GM12878 (cell line): ENCODE results near the gene FCRL6. TPM values are rescaled to one million over a fixed set of nuclear protein-coding genes. Genes with fewer than 3 reads are reported as not detected.

ENCODE experiments used
- CBX3 ChIP-seq: fragments of 200-600 bp; sonication (generic); IDR thresholded peaks from 2 replicates; pipeline ENCODE4 v1.6.1; 2016; ENCODE audit warnings: low read depth, borderline replicate concordance
- NFYB ChIP-seq: IDR thresholded peaks from 2 replicates; pipeline ENCODE4 v1.6.1; 2011; ENCODE audit warnings: low read depth, mild to moderate bottlenecking, low read length, improper control_type of control experiment, moderate library complexity; ENCODE audit not compliant: insufficient read depth
- SIN3A ChIP-seq: IDR thresholded peaks from 2 replicates; pipeline ENCODE4 v1.6.1; 2012; ENCODE audit warnings: low read depth, low read length, improper control_type of control experiment
- polyA plus RNA-seq, 11 experiments: library from polyadenylated mRNA; depleted of rRNA in 4 of 11; unstranded in 6 of 11; stranded (reverse) in 5 of 11; fragments of >200 nt; fragmentation: Nextera tagmentation in 4 of 11; fragmentation: Illumina TruSeq in 1 of 11; extraction: Ambion mirVana in 4 of 11; extraction: Trizol in 1 of 11; gene quantifications; 1 replicate in 1 of 11; 2 replicates in 10 of 11; pipeline versions ENCODE4 v1.2.1 to v1.2.3, GENCODE V29; 2011 to 2016; ENCODE audit warnings: inconsistent platforms in 2 of 11, missing spikeins in 2 of 11, low read depth in 1 of 11
- total RNA-seq, 4 experiments: library from RNA; depleted of rRNA in 3 of 4; stranded (reverse); fragments of >200 nt in 3 of 4; fragmentation: Illumina TruSeq in 1 of 4; extraction: Trizol in 1 of 4; gene quantifications; 2 replicates each; pipeline versions ENCODE4 v1.2.1 to v1.2.3, GENCODE V29; 2013 to 2021
- TF ChIP-seq, protein P1 (sequence below): fragments of 450-650 bp; IDR thresholded peaks from 2 replicates; pipeline ENCODE4 v1.6.1; 2017; ENCODE audit warnings: mild to moderate bottlenecking, moderate library complexity
- TF ChIP-seq, protein P2 (sequence below): fragments of 450-650 bp; IDR thresholded peaks from 2 replicates; pipeline ENCODE4 v1.6.1; 2016; ENCODE audit warnings: mild to moderate bottlenecking, moderate library complexity, borderline replicate concordance
- TF ChIP-seq, protein P3 (sequence below): fragments of 450-650 bp; formaldehyde crosslinking; IDR thresholded peaks from 2 replicates; pipeline ENCODE4 v1.4.0; 2022; ENCODE audit warnings: mild to moderate bottlenecking, moderate library complexity

Gene FCRL6
- total and polyA plus RNA-seq, 10 of the 15 experiments (the other 5 are each of a cell fraction or from before 2014, with no cell fraction given), result 0.04 to 0.16 (median 0.11) TPM; not detected in 7

DNA sequence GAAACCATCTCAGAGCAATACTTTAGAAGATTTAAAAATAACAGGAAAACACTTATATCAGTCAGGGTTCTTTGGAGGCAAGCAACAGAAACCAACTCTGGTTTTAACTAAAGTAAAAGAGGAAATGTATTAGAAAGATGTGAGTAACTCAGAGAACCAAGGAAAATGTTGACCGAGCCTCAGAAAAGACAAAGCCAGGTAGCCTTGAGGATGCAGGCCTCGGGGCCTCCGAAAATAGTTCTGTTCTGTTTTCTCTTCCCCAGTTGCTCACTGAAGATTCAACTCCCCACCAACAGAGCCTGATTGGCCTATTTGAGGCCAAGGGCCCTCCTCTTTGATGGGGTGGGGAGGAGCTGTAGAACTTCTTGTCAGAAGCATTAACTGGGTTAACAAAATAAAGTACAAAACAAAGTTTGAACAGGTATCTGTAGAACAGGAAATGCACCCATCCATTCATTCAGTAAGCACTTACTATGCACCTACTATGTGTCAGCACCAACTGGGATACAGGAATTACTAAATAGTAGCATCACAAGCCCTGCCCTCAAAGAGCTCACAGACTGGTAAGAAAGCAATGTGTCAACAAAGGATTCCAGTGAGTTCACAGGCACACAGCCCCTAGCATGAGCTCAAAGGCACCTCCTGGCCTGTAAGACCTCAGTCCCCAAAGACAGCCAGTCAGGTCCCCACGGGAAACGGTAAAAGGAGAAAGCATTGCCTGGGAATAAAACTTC is 37.1 kb downstream of the FCRL6 start (continued):
- TF ChIP-seq, protein P1, sequence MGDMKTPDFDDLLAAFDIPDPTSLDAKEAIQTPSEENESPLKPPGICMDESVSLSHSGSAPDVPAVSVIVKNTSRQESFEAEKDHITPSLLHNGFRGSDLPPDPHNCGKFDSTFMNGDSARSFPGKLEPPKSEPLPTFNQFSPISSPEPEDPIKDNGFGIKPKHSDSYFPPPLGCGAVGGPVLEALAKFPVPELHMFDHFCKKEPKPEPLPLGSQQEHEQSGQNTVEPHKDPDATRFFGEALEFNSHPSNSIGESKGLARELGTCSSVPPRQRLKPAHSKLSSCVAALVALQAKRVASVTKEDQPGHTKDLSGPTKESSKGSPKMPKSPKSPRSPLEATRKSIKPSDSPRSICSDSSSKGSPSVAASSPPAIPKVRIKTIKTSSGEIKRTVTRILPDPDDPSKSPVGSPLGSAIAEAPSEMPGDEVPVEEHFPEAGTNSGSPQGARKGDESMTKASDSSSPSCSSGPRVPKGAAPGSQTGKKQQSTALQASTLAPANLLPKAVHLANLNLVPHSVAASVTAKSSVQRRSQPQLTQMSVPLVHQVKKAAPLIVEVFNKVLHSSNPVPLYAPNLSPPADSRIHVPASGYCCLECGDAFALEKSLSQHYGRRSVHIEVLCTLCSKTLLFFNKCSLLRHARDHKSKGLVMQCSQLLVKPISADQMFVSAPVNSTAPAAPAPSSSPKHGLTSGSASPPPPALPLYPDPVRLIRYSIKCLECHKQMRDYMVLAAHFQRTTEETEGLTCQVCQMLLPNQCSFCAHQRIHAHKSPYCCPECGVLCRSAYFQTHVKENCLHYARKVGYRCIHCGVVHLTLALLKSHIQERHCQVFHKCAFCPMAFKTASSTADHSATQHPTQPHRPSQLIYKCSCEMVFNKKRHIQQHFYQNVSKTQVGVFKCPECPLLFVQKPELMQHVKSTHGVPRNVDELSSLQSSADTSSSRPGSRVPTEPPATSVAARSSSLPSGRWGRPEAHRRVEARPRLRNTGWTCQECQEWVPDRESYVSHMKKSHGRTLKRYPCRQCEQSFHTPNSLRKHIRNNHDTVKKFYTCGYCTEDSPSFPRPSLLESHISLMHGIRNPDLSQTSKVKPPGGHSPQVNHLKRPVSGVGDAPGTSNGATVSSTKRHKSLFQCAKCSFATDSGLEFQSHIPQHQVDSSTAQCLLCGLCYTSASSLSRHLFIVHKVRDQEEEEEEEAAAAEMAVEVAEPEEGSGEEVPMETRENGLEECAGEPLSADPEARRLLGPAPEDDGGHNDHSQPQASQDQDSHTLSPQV, result no peak
- no peak for TF ChIP-seq CBX3
- TF ChIP-seq, protein P2, sequence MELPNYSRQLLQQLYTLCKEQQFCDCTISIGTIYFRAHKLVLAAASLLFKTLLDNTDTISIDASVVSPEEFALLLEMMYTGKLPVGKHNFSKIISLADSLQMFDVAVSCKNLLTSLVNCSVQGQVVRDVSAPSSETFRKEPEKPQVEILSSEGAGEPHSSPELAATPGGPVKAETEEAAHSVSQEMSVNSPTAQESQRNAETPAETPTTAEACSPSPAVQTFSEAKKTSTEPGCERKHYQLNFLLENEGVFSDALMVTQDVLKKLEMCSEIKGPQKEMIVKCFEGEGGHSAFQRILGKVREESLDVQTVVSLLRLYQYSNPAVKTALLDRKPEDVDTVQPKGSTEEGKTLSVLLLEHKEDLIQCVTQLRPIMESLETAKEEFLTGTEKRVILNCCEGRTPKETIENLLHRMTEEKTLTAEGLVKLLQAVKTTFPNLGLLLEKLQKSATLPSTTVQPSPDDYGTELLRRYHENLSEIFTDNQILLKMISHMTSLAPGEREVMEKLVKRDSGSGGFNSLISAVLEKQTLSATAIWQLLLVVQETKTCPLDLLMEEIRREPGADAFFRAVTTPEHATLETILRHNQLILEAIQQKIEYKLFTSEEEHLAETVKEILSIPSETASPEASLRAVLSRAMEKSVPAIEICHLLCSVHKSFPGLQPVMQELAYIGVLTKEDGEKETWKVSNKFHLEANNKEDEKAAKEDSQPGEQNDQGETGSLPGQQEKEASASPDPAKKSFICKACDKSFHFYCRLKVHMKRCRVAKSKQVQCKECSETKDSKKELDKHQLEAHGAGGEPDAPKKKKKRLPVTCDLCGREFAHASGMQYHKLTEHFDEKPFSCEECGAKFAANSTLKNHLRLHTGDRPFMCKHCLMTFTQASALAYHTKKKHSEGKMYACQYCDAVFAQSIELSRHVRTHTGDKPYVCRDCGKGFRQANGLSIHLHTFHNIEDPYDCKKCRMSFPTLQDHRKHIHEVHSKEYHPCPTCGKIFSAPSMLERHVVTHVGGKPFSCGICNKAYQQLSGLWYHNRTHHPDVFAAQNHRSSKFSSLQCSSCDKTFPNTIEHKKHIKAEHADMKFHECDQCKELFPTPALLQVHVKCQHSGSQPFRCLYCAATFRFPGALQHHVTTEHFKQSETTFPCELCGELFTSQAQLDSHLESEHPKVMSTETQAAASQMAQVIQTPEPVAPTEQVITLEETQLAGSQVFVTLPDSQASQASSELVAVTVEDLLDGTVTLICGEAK, result no peak
- TF ChIP-seq, protein P3, sequence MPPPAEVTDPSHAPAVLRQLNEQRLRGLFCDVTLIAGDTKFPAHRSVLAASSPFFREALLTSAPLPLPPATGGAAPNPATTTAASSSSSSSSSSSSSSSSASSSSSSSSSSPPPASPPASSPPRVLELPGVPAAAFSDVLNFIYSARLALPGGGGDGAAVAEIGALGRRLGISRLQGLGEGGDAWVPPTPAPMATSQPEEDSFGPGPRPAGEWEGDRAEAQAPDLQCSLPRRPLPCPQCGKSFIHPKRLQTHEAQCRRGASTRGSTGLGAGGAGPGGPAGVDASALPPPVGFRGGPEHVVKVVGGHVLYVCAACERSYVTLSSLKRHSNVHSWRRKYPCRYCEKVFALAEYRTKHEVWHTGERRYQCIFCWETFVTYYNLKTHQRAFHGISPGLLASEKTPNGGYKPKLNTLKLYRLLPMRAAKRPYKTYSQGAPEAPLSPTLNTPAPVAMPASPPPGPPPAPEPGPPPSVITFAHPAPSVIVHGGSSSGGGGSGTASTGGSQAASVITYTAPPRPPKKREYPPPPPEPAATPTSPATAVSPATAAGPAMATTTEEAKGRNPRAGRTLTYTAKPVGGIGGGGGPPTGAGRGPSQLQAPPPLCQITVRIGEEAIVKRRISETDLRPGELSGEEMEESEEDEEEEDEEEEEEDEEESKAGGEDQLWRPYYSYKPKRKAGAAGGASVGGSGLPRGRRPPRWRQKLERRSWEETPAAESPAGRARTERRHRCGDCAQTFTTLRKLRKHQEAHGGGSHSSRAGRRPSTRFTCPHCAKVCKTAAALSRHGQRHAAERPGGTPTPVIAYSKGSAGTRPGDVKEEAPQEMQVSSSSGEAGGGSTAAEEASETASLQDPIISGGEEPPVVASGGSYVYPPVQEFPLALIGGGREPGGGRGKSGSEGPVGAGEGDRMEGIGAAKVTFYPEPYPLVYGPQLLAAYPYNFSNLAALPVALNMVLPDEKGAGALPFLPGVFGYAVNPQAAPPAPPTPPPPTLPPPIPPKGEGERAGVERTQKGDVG (CRISPR knock-in tag), result no peak
- TF ChIP-seq NFYB, result peak; percentile 90
- TF ChIP-seq SIN3A, result no peak
